HG02678 (cell line): Measurements from ENCODE around the gene BMP2K.

Source experiments
- ATAC-seq: cut with Tn5 transposase; IDR thresholded peaks from one replicate; pipeline ENCODE4 v1.9.1; 2021; ENCODE audit warnings: mild to moderate bottlenecking, moderate library complexity; ENCODE audit not compliant: unreplicated experiment

The BMP2K gene

DNA sequence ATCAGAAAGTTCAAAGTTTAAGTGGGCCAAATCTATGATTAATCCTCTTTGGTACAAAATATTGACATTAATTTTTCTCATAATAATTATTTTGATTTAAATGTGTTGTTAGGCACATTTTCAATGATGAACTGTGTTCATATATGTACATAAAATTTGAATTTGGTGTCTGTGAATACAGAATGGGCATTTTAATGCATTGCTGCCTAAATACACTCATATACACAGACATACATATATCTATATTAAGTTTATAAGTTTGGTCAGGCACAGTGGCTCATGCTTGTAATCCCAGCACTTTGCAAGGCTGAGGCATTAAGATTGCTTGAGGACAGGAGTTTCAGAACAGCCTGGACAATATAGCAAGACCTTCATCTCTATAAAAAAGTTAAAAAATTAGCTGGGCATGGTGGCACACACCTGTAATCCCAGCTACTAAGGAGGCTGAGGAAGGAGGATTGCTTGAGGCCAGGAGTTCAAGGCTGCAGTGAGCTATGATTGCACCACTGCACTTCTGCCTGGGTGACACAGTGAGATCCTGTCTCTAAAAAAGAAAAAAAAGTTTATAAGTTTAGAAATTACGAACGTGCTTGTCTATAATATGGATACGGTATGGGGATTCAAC is 12.3 kb upstream of the BMP2K start:
- no peak for ATAC-seq

DNA sequence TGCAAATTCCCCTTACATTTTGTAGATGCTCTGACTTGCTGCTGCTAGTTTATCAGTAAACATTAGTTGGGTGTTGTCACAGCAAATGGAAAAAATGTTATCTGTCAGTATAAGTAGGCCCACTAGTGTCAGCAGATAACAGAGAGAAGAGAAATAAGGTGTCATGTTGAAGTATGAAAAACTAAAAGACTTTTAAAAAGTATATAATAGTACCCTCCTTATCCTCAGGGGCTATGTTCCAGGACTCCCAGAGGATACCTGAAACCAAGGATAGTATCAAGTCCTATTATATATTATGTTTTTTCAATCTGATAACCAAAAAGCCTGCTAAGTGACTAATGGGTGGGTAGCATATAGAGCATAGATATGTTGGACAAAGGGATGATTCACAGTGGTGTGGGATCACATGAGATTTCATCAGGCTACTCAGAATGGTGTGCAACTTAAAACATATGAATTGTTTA is 11.6 kb upstream of the BMP2K start:
- no peak for ATAC-seq

DNA sequence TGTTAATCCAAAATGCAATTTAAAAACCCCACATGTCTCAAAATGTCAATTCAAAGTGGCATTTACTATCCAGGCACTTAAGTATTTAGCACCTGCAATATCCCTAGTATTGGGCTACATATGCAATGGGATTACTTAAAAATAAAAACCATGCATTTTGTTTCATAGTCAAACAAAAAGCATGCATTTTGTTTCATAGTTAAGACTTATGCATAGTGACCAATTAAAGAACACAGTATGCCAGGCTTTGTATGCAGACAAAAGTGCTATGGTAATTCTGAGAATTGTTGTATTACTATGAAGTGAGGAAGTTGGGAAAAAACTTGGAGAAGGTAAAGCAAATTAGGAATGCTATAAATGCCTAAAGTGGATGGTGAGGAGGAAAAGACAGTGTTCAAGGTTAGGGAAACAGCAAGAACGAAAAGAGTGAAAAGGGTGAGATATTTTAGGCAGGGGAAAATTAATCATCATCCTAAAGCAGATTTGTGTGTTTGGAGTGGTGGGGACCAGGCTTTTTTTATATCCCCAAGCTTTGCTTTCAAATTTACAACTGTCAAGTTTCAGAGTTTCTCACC is 10.6 kb upstream of the BMP2K start:
- no peak for ATAC-seq

DNA sequence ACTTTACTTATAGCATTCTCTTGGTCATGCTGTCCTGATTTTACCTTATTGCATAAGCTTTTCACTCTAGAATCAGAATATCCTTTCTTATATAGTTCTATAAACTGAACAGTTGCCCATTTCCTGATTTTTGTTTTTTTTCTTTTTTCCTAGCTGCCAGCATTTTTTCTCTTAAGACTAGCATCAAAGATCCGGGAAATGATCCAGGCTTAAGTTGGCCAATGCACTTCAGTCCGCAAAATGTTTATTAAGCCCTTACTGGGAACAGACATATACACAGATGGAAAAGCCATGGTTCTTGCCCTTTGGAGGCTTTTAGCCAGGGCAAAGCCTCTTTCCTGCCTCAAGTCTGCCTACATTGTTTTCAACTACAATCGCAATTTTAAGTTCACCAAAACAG is 10.1 kb upstream of the BMP2K start:
- ATAC-seq, result no peak

DNA sequence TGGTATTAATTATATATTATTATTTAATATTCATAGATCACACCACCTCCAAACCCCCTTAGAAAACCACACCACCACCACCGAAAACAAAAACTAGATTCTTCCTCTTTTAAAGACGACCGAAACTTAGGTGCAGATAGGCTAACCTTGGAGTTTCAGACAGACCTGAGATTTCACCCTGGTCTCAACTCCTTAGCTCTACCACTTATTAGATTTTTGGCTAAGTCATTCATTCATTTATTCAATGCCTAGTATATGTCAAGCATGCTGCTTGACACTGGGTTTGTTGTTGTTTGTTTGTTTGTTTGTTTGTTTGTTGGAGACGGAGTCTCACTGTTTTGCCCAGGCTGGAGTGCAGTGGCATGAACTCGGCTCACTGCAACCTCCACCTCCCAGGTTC is 9.5 kb upstream of the BMP2K start:
- ATAC-seq, result peak; percentile 92

DNA sequence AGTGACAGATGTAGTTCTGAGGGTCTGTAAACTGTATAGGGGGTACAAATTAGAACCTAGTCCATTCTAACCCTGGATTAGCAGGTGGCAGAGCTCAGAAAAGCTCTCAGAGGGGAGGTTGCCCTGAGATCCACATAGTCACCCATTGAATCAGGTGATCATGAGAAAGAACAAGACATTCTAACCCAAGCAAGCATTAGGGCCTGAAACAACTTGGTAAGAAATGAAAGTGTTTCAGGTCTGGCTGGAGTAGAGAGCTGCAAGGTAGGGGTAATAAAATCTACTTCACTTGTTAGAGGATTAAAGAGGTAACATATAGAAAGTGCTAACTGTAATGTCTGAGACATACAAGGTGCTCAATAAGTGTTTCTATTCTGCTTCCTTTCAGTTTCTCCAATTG is 8.8 kb upstream of the BMP2K start:
- peak; percentile 57 for ATAC-seq

DNA sequence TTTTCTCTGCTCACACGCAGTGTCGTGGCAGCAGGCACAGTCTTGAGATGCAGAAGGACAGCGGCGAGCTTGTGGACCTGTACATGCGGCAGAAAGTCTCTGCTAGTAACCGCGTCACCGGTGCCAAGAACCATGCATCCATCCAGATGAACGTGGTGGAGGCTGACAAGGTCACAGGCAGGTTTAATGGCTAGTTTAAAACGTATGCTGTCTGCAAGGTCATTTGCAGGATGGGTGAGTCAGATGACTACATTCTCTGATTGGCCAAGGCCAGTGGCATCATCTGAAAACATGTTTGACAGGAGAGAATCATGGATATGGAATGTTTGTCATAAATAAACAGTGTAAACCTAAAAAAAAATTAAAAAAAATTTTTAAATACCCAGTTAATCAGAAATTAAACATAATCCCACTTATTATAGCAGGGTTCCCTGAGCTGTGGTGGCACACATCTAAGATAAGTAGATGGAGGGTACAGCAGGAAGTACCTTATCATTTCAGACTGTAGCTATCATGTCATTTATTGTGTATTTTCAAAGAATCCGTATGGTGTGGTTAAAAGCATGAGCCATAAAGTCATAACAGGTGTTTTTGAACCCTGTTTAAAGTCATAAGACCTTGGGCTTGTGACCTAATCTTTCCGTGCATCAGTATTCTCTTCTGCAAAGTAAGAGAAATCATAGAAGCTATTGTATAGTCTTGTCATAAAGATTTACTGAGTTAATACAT is 7.5 kb upstream of the BMP2K start:
- no peak for ATAC-seq

DNA sequence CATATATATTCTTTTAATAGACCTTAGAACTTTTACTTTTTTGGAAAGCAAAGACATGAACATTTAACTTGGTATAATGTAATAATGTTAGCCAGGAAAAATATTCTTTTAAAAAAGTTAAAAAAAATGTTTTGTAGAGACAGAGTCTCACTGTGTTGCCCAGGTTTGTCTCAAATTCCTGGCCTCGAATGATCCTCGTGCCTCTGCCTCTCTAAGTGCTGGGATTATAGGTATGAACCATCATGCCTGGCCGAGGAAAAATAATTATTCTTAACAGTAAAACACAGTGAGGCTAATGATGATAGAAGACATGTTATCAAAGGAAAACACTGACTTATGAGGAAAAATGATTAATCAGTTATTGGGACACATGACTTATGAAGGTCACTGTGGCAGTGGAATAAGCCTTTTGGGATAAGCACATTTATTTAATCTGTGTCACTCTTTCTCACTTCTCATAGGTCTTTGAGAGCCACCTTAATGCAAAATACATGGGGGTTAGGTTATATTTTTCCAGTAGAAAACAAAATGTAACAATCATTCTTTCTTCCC is 6.0 kb upstream of the BMP2K start:
- no peak for ATAC-seq

DNA sequence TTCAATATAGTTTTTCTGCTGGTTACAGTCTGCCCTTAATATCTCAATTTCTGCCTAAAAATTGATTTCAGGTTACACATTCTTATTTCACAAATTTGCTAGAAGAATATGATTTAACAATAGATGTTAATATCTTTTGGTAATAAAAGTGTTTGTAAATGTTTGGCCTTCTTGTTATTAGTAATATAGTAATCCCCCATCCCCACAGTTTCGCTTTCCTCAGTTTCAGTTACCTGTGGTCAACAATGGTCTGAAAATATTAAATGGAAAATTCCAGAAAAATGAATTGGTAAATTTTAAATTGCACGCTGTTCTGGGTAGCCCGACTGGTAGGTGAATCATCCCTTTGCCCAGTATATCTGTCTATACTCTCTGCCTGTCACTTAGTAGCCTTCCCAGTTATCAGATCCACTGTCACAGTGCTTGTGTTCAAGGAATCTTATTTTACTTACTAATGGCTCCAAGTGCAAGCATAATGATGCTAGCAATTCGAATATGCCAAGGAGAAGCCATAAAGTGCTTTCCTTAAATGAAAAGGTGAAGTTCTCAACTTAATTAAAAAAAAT is 3.5 kb upstream of the BMP2K start:
- ATAC-seq, result no peak

DNA sequence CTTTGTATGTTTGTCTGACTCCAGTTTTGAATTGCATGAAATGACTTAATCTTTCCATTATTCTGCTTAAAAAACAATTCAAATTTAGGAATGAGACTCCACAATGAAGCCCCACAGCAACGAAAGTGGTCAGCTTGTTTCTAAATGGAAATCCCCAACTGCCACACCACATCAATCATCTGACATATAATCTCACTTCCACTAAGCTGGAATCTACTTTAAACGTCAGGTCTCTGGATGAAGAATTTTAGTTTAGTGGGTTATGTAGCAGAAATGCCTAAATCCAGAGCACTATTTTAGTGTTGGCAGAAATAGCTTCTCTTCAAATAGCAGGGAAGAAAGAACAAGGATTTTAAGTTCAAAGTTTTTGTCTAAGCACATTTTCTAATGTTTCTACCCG is 1.7 kb upstream of the BMP2K start:
- no peak for ATAC-seq

DNA sequence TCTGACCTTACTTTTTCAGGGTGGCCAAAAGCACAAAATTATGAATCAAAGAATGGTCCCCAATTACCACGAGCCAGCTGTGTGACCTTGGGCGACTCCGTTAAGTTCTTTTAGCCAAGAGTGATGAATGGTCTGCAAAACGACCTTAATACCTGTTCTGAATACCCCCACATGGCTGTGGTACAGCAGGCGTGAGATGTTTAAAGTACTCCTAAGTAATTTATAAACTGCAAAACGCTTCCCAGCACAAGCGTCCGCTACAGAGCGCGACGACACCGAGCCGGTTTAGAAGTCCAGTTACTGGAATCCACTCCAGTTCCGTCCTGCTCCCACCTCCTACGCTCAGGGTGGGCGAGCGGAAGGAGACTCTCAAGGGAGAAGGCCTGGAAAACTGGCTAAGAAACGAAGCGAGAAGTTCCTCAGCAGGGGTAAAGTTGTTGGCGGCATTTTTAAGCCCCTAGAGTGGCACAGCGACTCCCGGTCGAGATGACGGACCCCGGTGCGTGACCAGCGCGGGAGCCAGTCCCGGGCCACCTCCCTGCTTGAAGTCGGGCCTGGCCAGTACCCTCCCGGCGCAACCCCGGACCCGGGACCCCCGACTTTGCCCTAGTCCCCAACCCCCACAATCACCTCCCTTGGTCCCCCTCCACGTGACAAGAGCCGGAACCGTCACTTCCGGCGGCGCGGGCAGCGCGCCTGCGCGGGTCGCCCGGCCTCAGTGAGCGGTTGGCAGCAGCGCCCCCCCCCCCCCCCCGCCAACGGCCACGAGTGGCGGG is 659 bp upstream of the BMP2K start:
- peak; percentile 63 for ATAC-seq

DNA sequence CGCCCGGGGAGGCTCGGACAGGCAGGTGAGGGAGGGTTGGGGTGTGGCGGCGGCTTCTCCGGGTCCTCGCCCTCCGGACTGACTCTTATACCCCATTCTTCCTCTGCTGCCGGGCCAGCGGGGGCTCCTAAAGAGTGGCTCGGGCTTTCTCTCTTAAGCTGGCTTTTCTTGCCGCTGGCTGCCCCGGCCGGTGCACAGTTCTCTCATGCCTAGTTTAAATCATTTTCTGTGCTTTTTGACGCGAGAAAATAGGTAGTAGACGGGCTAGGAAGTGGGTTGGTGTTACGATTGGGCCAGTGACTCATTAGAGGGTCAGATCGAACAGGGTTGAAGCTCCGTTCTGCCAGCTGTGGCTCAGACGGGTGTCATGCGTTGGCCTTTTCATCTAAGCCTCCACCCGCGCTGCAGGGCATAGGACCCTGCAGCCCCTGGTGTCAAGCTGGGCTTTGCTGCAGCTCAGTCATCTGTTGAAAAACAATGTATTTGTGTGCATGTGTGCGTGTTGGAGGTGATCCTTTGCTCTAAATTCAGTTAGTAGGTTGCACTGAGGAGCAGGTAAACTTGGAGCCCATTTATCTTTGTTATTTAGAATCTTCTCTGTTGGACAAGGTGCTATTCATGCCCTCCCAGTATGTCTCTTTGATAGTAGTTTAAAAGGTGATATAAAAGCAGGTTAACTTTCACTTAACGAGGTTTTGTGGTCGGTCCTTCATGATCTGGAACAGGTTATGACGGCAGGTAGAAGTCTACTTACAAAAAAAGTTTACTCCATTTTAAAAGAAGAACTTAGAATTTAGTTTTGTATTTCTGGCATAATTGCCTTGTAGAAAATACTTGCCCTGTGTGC is 802 bp downstream of the BMP2K start:
- peak; percentile 28 for ATAC-seq

DNA sequence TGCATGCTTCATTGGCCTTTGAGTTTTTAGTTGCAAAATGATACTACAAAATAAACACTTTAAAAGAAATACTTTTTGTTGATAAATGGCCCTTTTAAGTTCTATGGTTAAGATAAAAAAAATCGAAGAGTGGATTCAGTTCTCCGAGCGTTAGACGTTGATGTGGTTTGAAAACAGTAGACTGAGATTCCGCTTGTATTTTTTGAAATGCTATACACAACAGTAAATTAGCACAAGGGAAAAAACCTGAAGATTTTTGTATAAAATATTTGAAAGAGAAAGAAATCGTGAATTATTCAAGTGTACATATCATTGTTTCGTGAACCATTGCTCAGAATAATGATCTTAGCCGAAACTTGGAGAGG is 1.4 kb downstream of the BMP2K start:
- ATAC-seq, result no peak

DNA sequence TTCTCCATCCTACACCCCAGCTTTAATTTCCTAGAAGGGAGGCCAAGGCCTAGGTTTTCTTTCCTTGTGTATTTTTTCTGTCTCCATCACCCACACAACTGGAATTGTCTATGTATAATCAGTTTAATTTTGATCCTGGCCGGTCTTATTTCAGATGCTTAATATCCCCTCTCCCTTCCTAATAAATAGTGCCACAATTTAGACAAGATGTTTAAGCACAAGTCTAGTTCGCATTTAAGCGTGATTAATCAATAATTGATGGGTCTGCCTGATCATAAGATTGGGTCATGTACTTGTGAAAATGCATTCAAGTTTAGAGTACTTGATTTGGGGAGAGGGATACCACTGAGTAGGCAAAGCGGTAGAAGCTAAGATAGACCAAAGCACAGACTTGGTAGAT is 2.4 kb downstream of the BMP2K start:
- ATAC-seq, result no peak

DNA sequence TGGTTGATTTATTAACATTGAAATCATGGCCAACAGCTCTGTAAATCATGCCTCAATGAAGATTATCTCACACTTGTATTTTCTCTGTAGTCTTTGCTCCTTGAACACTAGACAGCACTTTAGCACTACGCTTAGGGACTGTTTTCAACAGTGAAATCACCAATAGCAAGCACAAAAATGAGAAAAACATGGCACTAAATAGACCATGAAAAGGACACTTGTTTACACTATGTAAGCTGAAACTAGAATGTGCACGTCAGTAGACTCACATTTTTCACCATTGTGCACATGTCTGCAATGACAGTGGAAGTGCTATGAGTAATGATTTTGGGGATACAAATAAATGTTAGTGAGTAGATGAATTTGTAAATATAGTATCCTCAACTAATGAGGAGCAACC is 3.1 kb downstream of the BMP2K start:
- no peak for ATAC-seq

DNA sequence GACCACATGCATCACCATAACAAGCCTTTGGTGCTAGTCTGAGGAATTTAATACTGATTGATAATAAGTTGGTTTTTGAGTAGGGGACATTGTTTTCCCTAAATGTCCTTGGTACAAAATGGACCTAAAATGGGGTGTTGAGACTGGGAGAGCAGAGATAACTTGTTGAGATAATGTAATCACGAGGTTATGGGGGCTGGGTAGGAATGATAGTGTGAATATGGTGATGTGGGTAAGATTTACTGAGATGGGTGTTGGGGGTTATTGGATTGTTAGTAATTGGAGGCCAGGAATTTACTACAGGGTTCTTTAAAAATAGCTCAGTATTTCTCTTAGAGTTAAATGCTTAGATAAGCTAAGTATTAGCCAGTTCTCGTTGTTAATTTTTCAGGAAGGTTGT is 3.9 kb downstream of the BMP2K start:
- ATAC-seq, result no peak

DNA sequence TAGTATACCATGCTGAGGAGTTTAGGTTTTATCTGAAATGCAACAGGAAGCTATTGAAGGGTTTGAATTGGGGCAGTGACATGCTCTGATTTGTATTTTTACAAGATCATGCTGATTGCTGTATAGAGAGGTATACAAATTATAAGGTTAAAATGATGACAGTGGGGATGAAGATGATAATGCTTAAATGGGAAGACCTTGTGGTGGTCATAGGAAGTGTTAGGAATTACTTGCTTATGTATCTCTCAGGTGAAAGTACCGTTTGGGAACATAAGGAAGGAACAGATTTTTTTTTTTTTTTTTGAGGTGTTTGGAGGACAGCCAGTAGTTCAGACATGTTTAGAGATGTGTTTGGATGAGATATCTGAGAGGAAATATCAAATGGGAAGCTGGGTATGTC is 5.0 kb downstream of the BMP2K start:
- no peak for ATAC-seq

DNA sequence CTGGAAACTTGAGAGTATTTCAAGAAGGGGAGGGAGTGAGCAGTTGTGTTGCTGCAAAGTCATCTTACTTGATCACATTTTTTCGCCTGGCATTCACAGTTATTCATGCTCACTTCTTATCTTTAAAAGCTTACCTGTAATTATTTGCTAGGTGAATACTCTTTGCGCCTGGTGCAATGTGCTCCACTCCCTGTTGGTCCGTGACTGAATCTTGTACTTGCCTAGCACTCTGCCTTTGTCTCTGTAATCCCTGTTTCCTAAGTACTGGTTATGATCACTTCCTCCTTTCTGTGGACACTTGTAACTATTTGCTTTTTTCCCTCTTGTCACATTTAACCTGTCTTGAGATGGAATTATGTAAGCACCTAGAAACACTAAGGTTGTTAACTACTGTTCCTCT is 5.8 kb downstream of the BMP2K start:
- no peak for ATAC-seq

DNA sequence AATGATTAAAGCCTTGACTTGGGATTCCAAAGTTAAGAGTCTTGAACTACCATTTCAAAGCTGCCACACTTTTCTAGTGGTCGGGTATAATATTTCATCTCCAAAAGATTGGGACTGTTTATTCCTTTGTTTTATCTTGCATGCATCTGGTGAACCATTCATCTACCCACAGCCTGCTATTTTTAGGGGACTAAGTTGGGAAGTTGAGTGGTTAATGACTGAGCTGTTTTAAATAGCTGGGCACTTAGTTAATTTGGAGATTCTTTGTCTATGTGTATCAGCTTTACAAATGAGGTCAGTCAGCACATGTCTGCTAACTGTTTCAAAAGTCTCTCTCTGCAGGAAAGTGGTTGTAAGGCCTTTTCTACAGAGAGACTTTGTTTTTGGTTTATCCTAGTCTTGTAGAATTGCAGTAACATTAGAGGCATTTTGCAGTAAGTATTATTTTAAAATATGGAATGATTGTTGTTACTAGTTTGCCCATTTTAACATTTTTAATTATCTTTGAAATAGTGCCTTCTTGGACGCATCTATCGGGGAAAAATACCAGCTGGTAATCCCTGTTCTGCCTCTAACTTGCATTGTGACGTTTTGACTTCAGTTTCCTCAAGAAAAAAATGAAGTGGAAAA is 8.2 kb downstream of the BMP2K start:
- ATAC-seq, result no peak
